Measurements from ENCODE around the gene SDF2L1.

Gene SDF2L1

DNA sequence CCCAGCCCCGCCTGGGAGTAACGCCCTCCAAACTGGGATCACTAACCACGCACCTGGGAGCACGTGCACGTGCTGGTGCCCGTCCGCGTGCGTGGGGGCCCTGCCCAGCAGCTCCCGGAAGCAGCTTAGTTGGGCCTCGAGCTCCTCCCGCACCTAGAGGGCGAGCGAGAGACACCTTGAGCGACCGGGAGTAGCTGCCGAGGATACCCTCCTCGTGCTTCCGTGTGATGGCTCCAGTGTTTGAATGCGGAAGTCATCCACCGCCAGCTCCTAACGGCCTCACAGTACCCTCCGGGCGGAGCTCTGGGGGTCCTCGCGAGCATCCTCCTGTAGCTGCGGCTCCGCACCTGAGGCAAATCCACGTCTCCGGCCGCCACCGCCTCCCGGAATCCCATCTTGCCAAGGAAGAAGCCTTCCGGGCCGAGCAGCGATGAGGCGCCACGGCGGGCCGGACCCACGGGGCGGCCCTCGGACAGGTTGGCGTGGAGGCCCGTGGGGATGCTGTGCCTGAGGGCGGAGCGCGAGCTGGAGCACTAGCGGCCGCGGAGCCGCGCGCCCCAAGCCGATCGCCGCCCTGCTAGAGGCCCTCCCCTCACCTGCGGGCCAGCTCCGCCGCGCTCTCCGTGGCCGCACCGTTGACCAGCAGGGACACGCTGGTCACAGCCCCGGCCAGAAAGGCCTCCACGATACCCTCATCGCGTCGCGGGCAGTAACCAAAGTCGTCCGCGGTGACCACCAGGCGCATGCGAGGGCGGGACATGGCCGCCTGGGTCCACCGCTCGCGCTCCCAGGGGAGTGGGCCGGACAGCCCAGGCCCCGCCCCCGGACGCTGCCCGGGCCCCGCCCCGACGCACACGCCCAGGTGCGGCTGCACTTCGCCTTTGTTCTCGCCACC is 12.6 kb upstream of the SDF2L1 start, which contains the start of gene YDJC:
YDJC (minus strand) TSS at position 768 of the 895 bp plus-strand sequence; CDS start at position 760, 8 bp downstream.
- H3K27ac ChIP-seq = peak within 1 kb of the TSS; percentile 88
- no peaks in the 10 kb centered on the region for H3K27me3 ChIP-seq
- H3K36me3 ChIP-seq = peaks cover 5% of the 10 kb centered on the region
- H3K9me3 ChIP-seq = no peaks in the 10 kb centered on the region
- peaks cover 25 to 26% of the 10 kb centered on the region in 2 experiments for H3K4me1 ChIP-seq (ENCODE audit: control insufficient read depth in 1 of 2, insufficient read depth in 1 of 2, low read depth in 1 of 2, low read length in 1 of 2)
- H3K4me3 ChIP-seq (ENCODE audit: low read depth in 1 of 2, low read length in 1 of 2) = peak within 1 kb of the TSS; percentile 97 to 100
- TF ChIP-seq, protein P1, sequence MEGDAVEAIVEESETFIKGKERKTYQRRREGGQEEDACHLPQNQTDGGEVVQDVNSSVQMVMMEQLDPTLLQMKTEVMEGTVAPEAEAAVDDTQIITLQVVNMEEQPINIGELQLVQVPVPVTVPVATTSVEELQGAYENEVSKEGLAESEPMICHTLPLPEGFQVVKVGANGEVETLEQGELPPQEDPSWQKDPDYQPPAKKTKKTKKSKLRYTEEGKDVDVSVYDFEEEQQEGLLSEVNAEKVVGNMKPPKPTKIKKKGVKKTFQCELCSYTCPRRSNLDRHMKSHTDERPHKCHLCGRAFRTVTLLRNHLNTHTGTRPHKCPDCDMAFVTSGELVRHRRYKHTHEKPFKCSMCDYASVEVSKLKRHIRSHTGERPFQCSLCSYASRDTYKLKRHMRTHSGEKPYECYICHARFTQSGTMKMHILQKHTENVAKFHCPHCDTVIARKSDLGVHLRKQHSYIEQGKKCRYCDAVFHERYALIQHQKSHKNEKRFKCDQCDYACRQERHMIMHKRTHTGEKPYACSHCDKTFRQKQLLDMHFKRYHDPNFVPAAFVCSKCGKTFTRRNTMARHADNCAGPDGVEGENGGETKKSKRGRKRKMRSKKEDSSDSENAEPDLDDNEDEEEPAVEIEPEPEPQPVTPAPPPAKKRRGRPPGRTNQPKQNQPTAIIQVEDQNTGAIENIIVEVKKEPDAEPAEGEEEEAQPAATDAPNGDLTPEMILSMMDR (IDR thresholded peaks at IDR 0.05) = peak; percentile 71

DNA sequence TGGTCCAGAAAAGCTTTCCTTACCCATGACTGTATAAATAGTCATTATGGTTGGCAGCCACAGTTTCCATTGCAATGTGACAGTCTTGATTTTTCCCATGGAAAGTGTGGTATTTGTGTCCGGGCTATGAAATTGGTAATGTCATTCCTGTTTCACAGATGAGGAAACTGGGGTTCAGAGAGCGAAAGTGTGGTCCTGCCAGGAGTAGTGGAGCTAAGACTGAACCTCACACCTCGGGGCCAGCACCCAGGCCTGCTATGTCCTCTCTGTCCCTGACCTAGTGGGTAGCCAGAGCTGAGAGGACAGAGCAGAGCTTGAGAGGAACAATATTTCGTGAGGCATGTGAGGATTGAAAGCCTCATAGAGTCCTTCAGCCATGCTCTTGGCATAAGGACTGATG is 11.1 kb upstream of the SDF2L1 start:
- TF ChIP-seq, protein P1 (IDR thresholded peaks at IDR 0.05) = no peak
- Histone ChIP-seq H3K4me3 (ENCODE audit: low read depth in 1 of 2, low read length in 1 of 2) (no peak overlapping the region), H3K36me3 (peaks cover 5% of the 10 kb centered on the region)

DNA sequence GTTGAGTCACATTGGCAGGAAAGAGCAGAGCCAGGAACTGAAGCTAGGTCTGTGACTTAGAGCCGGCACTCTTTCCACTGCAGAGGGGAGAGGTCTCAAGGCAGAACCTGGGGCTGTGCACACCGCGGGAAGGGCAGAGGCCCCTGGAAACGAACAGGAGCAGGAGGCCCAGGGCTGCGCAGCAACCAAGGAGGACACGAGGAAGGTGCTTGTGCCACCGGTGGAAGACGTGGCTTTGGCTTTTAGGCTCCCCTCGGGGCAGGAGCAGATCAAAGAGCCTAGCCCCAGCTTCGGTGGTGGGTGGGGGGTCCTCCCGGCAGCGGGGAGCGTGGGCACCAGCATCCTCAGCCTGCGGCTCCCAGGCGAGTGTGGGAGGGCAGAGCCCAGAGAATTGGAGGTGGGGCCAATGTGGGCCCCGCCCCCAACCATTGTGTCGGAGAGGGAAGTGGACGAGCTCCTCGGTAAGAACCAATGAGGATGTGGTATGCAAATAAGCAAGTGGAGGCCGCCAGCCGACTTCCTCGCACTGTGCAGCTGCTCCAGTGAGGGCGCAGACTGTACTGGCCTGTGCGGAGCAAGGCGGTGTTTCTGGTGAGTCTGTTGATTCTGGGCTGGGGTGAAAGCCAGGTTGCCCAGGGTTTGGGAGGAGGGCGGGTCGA is 9.7 kb upstream of the SDF2L1 start, which contains the start of gene CCDC116:
CCDC116 (plus strand) TSS at position 524 of the 659 bp plus-strand sequence. CDS start 422 bp downstream, outside the sequence.
- Histone ChIP-seq H3K9me3 (no peaks in the 10 kb centered on the region), H3K4me3 (ENCODE audit: low read depth in 1 of 2, low read length in 1 of 2) (no peak within 1 kb of the TSS), H3K27me3 (no peaks in the 10 kb centered on the region), H3K36me3 (no peaks in the 10 kb centered on the region), H3K27ac (peak within 1 kb of the TSS; percentile 10), H3K4me1 (ENCODE audit: control insufficient read depth in 1 of 2, insufficient read depth in 1 of 2, low read depth in 1 of 2, low read length in 1 of 2) (peaks cover 11 to 17% of the 10 kb centered on the region in 2 experiments)
- TF ChIP-seq, protein P1 (IDR thresholded peaks at IDR 0.05) = no peak

More for the DNA sequence above, 11.1 kb upstream of the SDF2L1 start:
- Histone ChIP-seq H3K4me1 (ENCODE audit: control insufficient read depth in 1 of 2, insufficient read depth in 1 of 2, low read depth in 1 of 2, low read length in 1 of 2) (peaks cover 14 to 17% of the 10 kb centered on the region in 2 experiments), H3K27me3 (no peaks in the 10 kb centered on the region), H3K27ac (no peak overlapping the region), H3K9me3 (no peaks in the 10 kb centered on the region)

DNA sequence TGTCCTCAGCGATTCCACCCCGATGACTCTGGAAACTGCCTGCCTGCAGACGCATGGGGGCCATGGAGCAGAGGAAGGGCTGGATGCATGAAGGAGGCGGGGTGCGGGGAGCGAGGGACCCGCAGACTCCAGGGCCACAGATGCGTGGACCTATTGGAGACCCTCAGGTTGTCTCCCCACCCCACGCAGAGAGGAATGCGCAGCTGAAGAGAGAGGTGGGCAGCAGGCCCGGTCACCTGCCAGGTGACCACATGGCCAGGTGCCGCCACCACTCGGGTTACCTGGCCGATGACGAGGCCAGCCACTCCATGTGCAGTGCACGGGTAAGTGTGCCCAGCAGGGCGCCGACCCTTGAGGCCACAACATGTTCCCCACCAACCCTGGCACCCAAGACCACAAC is 9.2 kb upstream of the SDF2L1 start:
- H3K4me3 ChIP-seq (ENCODE audit: low read depth in 1 of 2, low read length in 1 of 2) = no peak overlapping the region
- no peaks in the 10 kb centered on the region for H3K36me3 ChIP-seq
- TF ChIP-seq, protein P1 (IDR thresholded peaks at IDR 0.05) = no peak
- no peaks in the 10 kb centered on the region for H3K9me3 ChIP-seq
- H3K27me3 ChIP-seq = no peaks in the 10 kb centered on the region
- H3K27ac ChIP-seq = peak overlapping the region; percentile 10
- H3K4me1 ChIP-seq (ENCODE audit: control insufficient read depth in 1 of 2, insufficient read depth in 1 of 2, low read depth in 1 of 2, low read length in 1 of 2) = peaks cover 11 to 17% of the 10 kb centered on the region in 2 experiments

DNA sequence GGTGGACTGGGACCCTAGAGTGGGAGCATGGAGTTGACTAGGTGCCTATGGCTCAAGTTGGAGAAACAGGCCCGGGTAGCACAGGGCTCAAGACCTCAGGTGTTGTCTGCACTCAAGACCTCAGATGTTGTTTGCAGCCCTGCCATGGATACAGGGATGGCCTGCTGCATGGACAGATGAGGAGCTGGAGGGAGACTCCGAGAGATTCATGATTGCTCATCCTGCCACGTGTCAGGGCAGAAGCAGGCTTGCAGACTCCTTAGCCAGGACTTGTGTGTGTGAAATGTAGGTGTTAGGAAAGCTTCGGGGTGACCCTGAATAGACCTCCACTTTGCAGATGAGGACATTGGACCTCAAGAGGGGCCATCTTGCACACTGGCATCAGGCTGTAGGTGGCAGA is 8.6 kb upstream of the SDF2L1 start:
- Histone ChIP-seq H3K4me1 (ENCODE audit: control insufficient read depth in 1 of 2, insufficient read depth in 1 of 2, low read depth in 1 of 2, low read length in 1 of 2) (peaks cover 11% of the 10 kb centered on the region in 2 experiments), H3K27ac (no peak overlapping the region), H3K9me3 (no peaks in the 10 kb centered on the region), H3K4me3 (ENCODE audit: low read depth in 1 of 2, low read length in 1 of 2) (no peak overlapping the region), H3K36me3 (no peaks in the 10 kb centered on the region), H3K27me3 (no peaks in the 10 kb centered on the region)
- TF ChIP-seq, protein P1 (IDR thresholded peaks at IDR 0.05) = no peak

All from neutrophil (primary cell).